A549 (cell line): ENCODE data around the gene ARHGAP31.

ENCODE experiments used
- CTCF ChIP-seq: fragments of >200 bp; sonication (Bioruptor Twin); formaldehyde crosslinking; IDR thresholded peaks from 3 replicates; pipeline ENCODE4 v1.5.1; 2016
- HMGXB4 ChIP-seq: fragments of 250-450 bp; sonication (Bioruptor Pico); IDR thresholded peaks from 2 replicates; pipeline ENCODE4 v1.5.0; 2021; ENCODE audit warnings: mild to moderate bottlenecking, moderate library complexity, borderline replicate concordance
- POLR2AphosphoS2 ChIP-seq: conservative IDR thresholded peaks from 2 replicates; pipeline ENCODE4 v1.6.1; 2012; ENCODE audit warnings: low read length, improper control_type of control experiment, inconsistent platforms

GRCh38 chr3:119300991-119301391 lies 6.8 kb downstream of the ARHGAP31 start:
- no peak for TF ChIP-seq HMGXB4 (CRISPR knock-in tag)
- TF ChIP-seq POLR2AphosphoS2: no peak
- no peak for TF ChIP-seq CTCF
